ENCODE measurements around the gene HINT2. TPM values are rescaled to one million over a fixed set of nuclear protein-coding genes. Genes with fewer than 3 reads are reported as not detected.

Gene HINT2
- total RNA-seq, 1 experiment from 2014 or later, result 35.9 TPM

- H4K20me1 ChIP-seq (ENCODE audit: control insufficient read depth, insufficient read depth, insufficient read length), result no peaks in the 10 kb centered on the region
- no peak overlapping the region for H2BK5ac ChIP-seq (ENCODE audit: insufficient read length, low read length)
- TF ChIP-seq, protein P1, sequence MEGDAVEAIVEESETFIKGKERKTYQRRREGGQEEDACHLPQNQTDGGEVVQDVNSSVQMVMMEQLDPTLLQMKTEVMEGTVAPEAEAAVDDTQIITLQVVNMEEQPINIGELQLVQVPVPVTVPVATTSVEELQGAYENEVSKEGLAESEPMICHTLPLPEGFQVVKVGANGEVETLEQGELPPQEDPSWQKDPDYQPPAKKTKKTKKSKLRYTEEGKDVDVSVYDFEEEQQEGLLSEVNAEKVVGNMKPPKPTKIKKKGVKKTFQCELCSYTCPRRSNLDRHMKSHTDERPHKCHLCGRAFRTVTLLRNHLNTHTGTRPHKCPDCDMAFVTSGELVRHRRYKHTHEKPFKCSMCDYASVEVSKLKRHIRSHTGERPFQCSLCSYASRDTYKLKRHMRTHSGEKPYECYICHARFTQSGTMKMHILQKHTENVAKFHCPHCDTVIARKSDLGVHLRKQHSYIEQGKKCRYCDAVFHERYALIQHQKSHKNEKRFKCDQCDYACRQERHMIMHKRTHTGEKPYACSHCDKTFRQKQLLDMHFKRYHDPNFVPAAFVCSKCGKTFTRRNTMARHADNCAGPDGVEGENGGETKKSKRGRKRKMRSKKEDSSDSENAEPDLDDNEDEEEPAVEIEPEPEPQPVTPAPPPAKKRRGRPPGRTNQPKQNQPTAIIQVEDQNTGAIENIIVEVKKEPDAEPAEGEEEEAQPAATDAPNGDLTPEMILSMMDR (conservative IDR thresholded peaks at IDR 0.05), result no peak
- Mint-ChIP-seq H3K27ac (no peak overlapping the region), H3K4me3 (no peak overlapping the region), H3K36me3 (ENCODE audit: insufficient read depth in 1 of 3, low read depth in 3 of 3) (no peaks in the 10 kb centered on the region; a peak in 1 of 7 replicates), H3K27me3 (ENCODE audit: low read depth) (peaks cover 20% of the 10 kb centered on the region), H3K9me3 (no peaks in the 10 kb centered on the region), H3K4me1 (peaks cover 12 to 24% of the 10 kb centered on the region in 2 experiments)
- H3K4me1 ChIP-seq (ENCODE audit: insufficient read depth, low read length), result no peaks in the 10 kb centered on the region
- no peaks in the 10 kb centered on the region for H3K23me2 ChIP-seq (ENCODE audit: insufficient read length, low read depth, low read length, poor library complexity, severe bottlenecking)
- H2BK120ac ChIP-seq (ENCODE audit: low read depth, low read length, poor library complexity, severe bottlenecking), result no peak overlapping the region
- no peak overlapping the region for H4K8ac ChIP-seq (replicated peaks; ENCODE audit: insufficient read length, low read depth, low read length)
- H2AK5ac ChIP-seq (ENCODE audit: insufficient read length, low read length), result no peak overlapping the region
- H2BK15ac ChIP-seq (ENCODE audit: low read depth, low read length), result no peak overlapping the region
- H3K18ac ChIP-seq (ENCODE audit: insufficient read length, low read depth, low read length), result no peak overlapping the region
- no peak overlapping the region for H3K4me2 ChIP-seq (ENCODE audit: insufficient read depth, insufficient read length, low read length)
- WGBS (ENCODE audit: extremely low coverage, insufficient read length, low lambda C conversion rate), result no CpG with 5 or more reads among the region's 5 CpGs
- no peak overlapping the region for H3K56ac ChIP-seq (ENCODE audit: insufficient read length, low read depth, low read length)
- H3K9me3 ChIP-seq (ENCODE audit: control insufficient read depth, low read depth, low read length), result no peaks in the 10 kb centered on the region
- H4K5ac ChIP-seq (ENCODE audit: insufficient read length, low read depth, low read length), result no peak overlapping the region
- no peak overlapping the region for H3K14ac ChIP-seq (ENCODE audit: insufficient read depth, low read length)
- no peak overlapping the region for H2AFZ ChIP-seq (ENCODE audit: low read length)
- no peak overlapping the region for H2BK12ac ChIP-seq (ENCODE audit: insufficient read length, low read depth, low read length)
- H2BK20ac ChIP-seq (ENCODE audit: low read depth, low read length, poor library complexity, severe bottlenecking), result no peak overlapping the region
- no peaks in the 10 kb centered on the region for H3K79me1 ChIP-seq (ENCODE audit: insufficient read depth, low read depth, low read length, poor library complexity, severe bottlenecking)
- H3K4ac ChIP-seq (ENCODE audit: low read depth, low read length), result no peak overlapping the region
- H3T11ph ChIP-seq (ENCODE audit: low read length), result no peak overlapping the region
- no peaks in the 10 kb centered on the region for H3K27me3 ChIP-seq (ENCODE audit: insufficient read depth, low read length)
- no peak overlapping the region for H3K23ac ChIP-seq (ENCODE audit: insufficient read length, low read depth, low read length)
- DNase-seq, result no peak
- no peak overlapping the region for H3K9ac ChIP-seq (ENCODE audit: extremely low read depth, insufficient read length, low read length)
- H3K79me2 ChIP-seq (ENCODE audit: insufficient read depth, low read length), result no peaks in the 10 kb centered on the region
- H4K91ac ChIP-seq (ENCODE audit: insufficient read length, low read depth, low read length), result no peak overlapping the region
- H3K27ac ChIP-seq (ENCODE audit: insufficient read length, low read depth, low read length), result no peak overlapping the region
These were observed 21.8 kb upstream of the HINT2 start for GRCh38 chr9:35836595-35836994.

Measured in H9 (cell line).